Ishikawa (cell line): Measurements from ENCODE around the gene GMCL2.

Experiments
- CEBPB ChIP-seq: IDR thresholded peaks from 2 replicates; pipeline ENCODE4 v1.6.1; 2012
- CREB1 ChIP-seq: IDR thresholded peaks from 2 replicates; pipeline ENCODE4 v1.6.1; 2012; ENCODE audit warnings: low read depth
- MAX ChIP-seq: IDR thresholded peaks from 2 replicates; pipeline ENCODE4 v1.6.1; 2012
- NFIC ChIP-seq: IDR thresholded peaks from 2 replicates; pipeline ENCODE4 v1.6.1; 2012

GRCh38 chr5:178192244-178192643, 5.1 kb upstream of the GMCL2 start:
- TF ChIP-seq CREB1 (no peak), NFIC (no peak), MAX (no peak), CEBPB (peak; percentile 73)
